CD4-positive, alpha-beta T cell treated with Interleukin-15 for 4 hours (primary cell): ENCODE data around the gene MRPS9.

ENCODE experiments used
- DNase-seq: peaks from one replicate; pipeline ENCODE4 v3.0.0-alpha.2; 2020; ENCODE audit warnings: low spot score

Gene MRPS9

GRCh38 chr2:105121434-105121833, 83.6 kb downstream of the MRPS9 start:
- no peak for DNase-seq

GRCh38 chr2:105125428-105125827, 87.6 kb downstream of the MRPS9 start:
- DNase-seq, result no peak

DNA sequence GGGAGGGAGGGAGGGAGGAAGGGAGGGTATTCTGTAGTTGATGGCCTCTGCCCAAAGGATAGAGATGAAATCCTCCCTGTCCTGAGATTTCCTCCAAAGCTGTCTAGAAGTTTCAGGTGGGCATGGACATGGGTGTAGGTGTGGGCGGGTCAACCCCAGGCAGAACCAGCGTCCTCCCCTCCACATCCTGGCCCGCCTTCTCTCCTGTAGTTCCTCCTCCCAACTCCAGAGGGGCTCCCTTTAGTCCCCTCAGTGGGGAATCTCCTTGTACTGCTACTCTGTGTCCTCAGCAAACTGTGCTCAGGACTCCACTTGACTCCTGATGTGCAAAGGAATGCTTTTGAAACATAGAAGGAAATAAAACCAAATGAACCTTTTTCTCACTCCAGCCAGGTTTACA, 88.1 kb downstream of the MRPS9 start:
- no peak for DNase-seq

GRCh38 chr2:105126336-105126735, 88.5 kb downstream of the MRPS9 start:
- no peak for DNase-seq

- no peak for DNase-seq
Measured at GRCh38 chr2:105127289-105127915, 89.5 kb downstream of the MRPS9 start.

GRCh38 chr2:105129722-105130232, 91.9 kb downstream of the MRPS9 start:
- no peak for DNase-seq

DNA sequence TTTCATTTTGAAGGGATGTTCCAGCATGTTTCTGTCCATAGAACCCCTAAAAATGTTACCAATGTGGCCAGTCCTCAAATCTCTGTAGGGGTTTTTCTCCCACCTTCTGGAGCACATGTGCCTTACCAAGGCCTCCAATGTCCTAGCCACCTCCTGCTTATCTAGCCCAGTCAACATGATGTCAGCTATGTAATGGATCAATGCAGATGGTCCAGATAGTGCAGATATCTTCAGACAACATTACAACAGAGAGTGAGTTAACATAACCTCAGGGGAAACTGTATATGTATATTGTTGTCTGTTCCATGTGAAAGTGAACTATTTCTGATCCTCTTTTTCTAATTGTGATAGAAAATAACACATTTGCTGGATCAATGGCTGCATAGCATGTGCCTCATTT, 92.7 kb downstream of the MRPS9 start:
- DNase-seq, result no peak

- no peak for DNase-seq
Measured at GRCh38 chr2:105134081-105134480, 96.2 kb downstream of the MRPS9 start.

DNA sequence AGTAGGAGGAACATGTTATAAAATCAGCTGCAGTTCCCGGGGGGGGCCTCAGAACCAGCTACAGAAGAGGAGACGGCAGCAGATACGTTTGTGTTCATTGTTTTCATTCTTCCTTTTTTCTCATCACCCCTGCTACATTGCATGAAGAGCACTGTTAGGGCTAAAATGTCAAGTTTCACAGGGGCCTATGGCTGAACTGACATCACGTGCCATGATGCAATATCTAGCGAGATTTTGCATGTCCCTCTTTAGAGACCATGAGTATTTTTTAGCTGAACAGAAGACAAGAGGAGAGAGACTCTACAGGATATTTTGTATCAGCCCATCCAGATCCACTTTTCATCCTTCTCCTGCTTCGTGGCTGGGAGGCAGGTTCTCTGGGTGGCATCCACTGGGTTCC, 97.6 kb downstream of the MRPS9 start:
- DNase-seq, result no peak

DNA sequence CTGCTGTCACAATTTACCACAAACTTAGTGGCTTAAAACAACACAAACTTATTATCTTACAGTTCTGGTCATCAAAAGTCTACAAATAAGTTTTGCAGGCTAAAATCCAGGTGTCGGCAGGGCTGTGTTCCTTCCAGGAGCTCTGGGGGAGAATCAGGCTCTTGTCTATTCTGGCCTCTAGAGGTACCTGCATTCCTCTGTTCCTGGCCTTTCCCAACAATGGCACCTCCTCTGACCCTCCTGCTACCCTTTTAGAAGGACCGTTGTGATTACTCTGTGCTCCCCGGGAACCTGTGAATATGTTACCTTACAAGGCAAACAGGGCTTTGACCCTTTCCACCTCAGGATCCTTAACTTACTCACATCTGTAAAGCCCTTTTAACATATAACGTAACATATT, 98.5 kb downstream of the MRPS9 start:
- DNase-seq, result no peak

DNA sequence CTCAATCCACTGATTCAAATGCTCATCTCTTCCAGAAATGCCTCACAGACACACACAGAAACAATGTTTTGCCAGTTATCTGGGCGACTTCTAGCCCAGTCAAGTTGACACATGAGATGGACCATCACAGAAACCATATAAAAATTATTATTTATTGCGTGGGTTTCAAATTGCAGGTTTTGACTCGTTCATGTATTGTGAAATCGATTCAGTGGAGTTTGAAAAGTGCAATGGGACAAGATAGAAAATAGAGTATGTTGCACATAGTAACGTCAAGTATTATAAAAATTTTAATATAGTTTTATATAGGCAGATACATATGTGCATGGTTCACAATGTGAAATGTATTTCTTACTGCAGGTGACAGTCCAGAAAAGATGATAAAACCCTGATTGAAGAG, 100.8 kb downstream of the MRPS9 start:
- no peak for DNase-seq

DNA sequence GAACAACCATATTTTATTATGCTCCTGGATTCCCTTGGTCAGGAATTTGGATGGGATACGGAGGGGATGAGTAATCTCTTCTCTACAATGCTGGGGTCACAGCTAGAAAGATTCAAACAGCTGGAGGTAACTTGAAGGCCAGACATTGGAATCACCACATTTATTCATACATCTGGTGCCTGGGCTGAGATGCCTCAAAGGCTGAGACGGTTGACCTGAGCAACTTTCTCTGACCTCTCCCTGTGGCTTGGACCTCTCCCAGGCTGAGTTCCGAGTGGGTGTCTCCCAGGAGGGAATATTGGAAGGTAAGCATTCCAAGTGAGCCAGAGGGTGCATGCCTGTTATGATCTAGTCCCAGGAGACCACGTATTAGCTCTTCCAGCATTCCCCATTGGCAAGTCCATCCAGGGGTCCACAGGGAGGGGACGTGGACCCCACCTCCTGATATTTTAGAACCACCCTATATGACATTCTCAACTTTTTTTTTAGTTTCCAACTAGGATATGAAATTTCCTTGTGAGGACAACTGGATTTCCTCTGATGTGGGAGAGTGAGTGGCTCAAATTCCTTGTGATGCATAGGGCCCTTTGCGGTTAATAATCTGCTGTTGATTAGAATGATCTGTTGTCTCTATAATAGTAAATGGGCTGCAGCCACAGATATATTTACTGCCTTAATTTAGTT, 101.8 kb downstream of the MRPS9 start:
- no peak for DNase-seq

DNA sequence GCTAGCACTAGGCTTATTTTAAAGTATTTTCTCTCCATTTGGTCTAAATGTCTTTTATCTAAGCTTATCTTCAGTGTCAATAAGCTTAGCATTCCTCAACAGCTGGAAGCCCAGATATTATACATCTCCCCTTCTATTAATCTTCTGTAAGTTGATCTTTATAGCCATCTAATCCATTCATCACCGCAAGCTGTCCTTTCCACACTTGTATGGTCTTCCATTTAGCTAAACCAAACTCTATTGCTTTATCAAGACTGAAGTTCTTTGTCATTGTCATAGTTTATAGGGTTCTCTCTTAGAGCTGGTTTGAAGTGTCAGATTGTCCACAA, 102.3 kb downstream of the MRPS9 start:
- no peak for DNase-seq

GRCh38 chr2:105141099-105141614, 103.3 kb downstream of the MRPS9 start:
- DNase-seq, result no peak

DNA sequence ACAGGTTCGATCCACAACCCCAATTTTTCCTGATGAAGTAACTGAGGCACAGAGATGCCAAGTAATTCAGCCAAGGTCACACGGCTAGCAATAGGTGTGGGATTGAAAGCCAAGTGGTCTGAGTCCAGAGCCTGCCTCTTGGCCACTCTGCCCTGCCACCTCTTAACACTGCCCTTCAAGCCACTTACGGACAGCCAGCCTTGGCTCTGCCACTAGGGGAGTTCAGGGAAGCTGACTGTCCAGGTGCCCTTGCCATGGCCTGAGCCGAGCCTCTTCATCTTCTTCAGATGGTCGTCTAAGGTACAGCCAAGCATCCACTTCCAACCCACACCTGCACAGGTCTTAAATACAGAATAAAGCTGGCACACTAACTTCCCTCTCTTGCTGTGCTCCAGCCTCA, 104.4 kb downstream of the MRPS9 start:
- DNase-seq, result no peak

DNA sequence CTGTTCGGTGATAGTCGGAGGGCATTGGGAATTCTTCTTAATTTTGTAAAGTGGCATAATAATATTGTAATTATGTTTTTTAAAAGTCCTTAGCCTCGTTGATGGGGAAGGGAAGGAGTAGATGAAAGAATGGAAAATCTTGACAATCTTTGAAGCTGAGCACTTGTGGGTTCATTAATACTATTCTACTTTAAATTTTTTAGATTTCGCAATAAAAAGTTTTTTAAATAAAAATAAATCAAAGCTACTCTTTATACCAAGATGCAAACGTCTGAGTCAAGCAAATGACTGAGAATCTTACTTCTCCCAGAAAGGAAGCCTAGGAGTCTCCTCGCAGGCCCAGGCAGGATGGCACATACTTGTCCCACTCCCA, 105.2 kb downstream of the MRPS9 start:
- DNase-seq, result no peak

DNA sequence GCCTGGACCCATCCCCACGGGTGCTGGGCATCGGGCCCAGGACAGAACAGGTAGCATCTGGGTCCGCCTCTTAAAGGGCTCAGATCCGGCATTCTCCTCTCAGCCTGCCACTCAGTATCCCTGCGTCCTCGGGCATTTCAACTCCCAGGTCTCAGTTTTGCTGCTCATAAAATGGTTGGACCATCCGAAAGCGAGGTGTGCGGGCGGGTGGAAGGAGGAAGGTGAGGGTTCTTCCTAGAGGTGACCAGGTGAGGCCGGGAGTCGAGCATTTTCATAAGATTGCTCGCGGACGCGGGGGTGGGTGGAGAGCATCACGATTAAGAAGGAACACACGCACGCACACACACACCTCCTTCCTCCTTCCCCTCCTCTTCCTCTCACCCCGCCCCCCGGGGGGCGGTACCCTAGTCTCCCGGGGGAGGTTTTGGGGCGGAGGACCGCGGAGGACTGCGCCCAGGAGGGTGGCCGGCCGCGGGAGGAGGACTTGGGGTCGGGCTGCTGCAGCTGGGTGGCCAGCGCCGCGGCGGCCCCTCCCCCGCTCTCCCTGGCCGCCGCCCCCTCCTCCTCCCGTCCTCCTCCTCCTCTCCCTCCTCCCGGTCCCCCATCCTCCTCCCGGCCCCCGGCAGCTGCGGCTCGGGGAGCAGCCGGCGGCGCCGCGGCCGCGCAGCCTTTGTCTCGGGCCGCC, 105.7 kb downstream of the MRPS9 start:
- DNase-seq, result peak; percentile 19

GRCh38 chr2:105144152-105144940, 106.5 kb downstream of the MRPS9 start:
- DNase-seq, result no peak

DNA sequence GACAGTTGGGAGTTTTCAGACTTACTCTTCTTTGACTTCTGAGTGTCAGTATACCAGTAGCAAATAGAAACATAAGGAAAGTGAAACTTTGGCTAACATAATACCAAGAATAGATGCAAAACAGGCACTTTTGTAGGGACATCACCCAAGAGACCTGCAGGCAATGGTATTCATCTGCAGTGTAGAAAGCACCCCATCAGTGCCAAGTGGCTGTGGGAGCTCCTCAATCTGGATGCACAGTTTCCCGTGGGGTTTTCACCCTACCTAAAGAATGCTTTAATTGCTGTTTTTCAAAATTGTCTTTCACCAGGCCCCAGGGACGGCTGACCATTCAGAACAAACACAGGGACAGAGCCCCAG, 107.1 kb downstream of the MRPS9 start:
- DNase-seq, result no peak

GRCh38 chr2:105149272-105149671, 111.4 kb downstream of the MRPS9 start:
- no peak for DNase-seq
